Astrocyte (in vitro differentiated cells and primary cell): Measurements from ENCODE around the gene IGSF23.

Source experiments
- EZH2 ChIP-seq: IDR thresholded peaks from 2 replicates; pipeline ENCODE4 v1.6.1; 2012; ENCODE audit warnings: mild to moderate bottlenecking, low read length, inconsistent platforms; ENCODE audit not compliant: insufficient read depth
- TF ChIP-seq, protein P1 (sequence below): IDR thresholded peaks from 2 replicates; pipeline ENCODE4 v1.5.1; 2011; ENCODE audit warnings: low read depth, mild to moderate bottlenecking, inconsistent platforms, low read length, moderate library complexity; ENCODE audit not compliant: insufficient read depth

- TF ChIP-seq EZH2, result no peak
- TF ChIP-seq, protein P1, sequence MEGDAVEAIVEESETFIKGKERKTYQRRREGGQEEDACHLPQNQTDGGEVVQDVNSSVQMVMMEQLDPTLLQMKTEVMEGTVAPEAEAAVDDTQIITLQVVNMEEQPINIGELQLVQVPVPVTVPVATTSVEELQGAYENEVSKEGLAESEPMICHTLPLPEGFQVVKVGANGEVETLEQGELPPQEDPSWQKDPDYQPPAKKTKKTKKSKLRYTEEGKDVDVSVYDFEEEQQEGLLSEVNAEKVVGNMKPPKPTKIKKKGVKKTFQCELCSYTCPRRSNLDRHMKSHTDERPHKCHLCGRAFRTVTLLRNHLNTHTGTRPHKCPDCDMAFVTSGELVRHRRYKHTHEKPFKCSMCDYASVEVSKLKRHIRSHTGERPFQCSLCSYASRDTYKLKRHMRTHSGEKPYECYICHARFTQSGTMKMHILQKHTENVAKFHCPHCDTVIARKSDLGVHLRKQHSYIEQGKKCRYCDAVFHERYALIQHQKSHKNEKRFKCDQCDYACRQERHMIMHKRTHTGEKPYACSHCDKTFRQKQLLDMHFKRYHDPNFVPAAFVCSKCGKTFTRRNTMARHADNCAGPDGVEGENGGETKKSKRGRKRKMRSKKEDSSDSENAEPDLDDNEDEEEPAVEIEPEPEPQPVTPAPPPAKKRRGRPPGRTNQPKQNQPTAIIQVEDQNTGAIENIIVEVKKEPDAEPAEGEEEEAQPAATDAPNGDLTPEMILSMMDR, result no peak
Observed at GRCh38 chr19:44574186-44574950, 39.0 kb upstream of the IGSF23 start.
